Epithelial cell of esophagus (primary cell): ENCODE data around the gene PTH2R.
"Not testable (repeated sequence)": the region's sequence is repeated elsewhere in the genome, so short reads cannot be mapped to it uniquely, and the experiment has no call there.

Experiments
- DNase-seq: peaks from one replicate; pipeline ENCODE4 v3.0.0; 2010; ENCODE audit warnings: low read depth
- H3K4me3 ChIP-seq: 2 replicates; pipeline ENCODE4 v1.5.1; 2011; ENCODE audit warnings: mild to moderate bottlenecking, low read length, control low read depth
- CTCF ChIP-seq: IDR thresholded peaks from 2 replicates; pipeline ENCODE4 v1.5.1; 2011; ENCODE audit warnings: low read depth, mild to moderate bottlenecking, low read length, control low read depth, inconsistent platforms; ENCODE audit not compliant: insufficient read depth; ENCODE audit errors: missing control alignments

The PTH2R gene

GRCh38 chr2:208531361-208531760 lies 124.8 kb downstream of the PTH2R start:
- DNase-seq, result no peak
- TF ChIP-seq CTCF, result no peak

GRCh38 chr2:208535578-208535977 lies 129.0 kb downstream of the PTH2R start:
- not testable (repeated sequence) for H3K4me3 ChIP-seq, DNase-seq

More at GRCh38 chr2:208531361-208531760, 124.8 kb downstream of the PTH2R start:
- no peak overlapping the region for H3K4me3 ChIP-seq

- H3K4me3 ChIP-seq, result no peak overlapping the region
- TF ChIP-seq CTCF, result no peak
- DNase-seq, result no peak
Measured at GRCh38 chr2:208541461-208541988, 134.9 kb downstream of the PTH2R start.

- TF ChIP-seq CTCF, result no peak
- DNase-seq, result no peak
- H3K4me3 ChIP-seq, result no peak overlapping the region
Measured at GRCh38 chr2:208541989-208542464, 135.4 kb downstream of the PTH2R start.

GRCh38 chr2:208542465-208543041 lies 136.0 kb downstream of the PTH2R start:
- no peak for DNase-seq
- TF ChIP-seq CTCF, result no peak
- no peak overlapping the region for H3K4me3 ChIP-seq
